RPMI7951 (cell line): ENCODE data around the gene AIF1. TPM values are rescaled to one million over a fixed set of nuclear protein-coding genes. Genes with fewer than 3 reads are reported as not detected.
A peak's percentile ranks its signal among the peaks of the same experiment; 100 is the strongest.
"Not testable (repeated sequence)": the region's sequence is repeated elsewhere in the genome, so short reads cannot be mapped to it uniquely, and the experiment has no call there.

Experiments
- DNase-seq: peaks from one replicate; pipeline ENCODE4 v3.0.0-alpha.2; 2012; ENCODE audit warnings: low read depth
- total RNA-seq: library from RNA; depleted of rRNA; stranded (reverse); fragments of >200 nt; shearing (Covaris generic); gene quantifications from 2 replicates; pipeline ENCODE4 v1.2.3, GENCODE V29; 2014

Gene AIF1
- total RNA-seq, 1 experiment from 2014 or later, result not detected

GRCh38 chr6:31580807-31581433, 34.1 kb upstream of the AIF1 start:
- DNase-seq, result peak; percentile 78

GRCh38 chr6:31581434-31582229, 33.4 kb upstream of the AIF1 start:
- no peak for DNase-seq

GRCh38 chr6:31582230-31582643, 32.8 kb upstream of the AIF1 start, which contains the start of gene LTB:
LTB (minus strand) TSS chr6:31582424; CDS start chr6:31582417, 7 bp downstream.
- DNase-seq, result no peak

GRCh38 chr6:31585491-31585890, 29.5 kb upstream of the AIF1 start:
- no peak for DNase-seq

- DNase-seq, result no peak
These were observed 29.0 kb upstream of the AIF1 start, which contains the start of gene LST1 for GRCh38 chr6:31586008-31586407. LST1 (plus strand) TSS chr6:31586277; CDS start chr6:31587300, 1,023 bp downstream.

- no peak for DNase-seq
These were observed 28.3 kb upstream of the AIF1 start for GRCh38 chr6:31586599-31587281.

GRCh38 chr6:31587791-31588777, 26.9 kb upstream of the AIF1 start:
- DNase-seq, result no peak

- peak; percentile 30 for DNase-seq
These were observed 26.0 kb upstream of the AIF1 start for GRCh38 chr6:31588871-31589650.

- not testable (repeated sequence) for DNase-seq
These were observed 24.3 kb upstream of the AIF1 start for GRCh38 chr6:31590691-31591090.

- no peak for DNase-seq
These were observed 22.6 kb upstream of the AIF1 start for GRCh38 chr6:31592396-31592771.

GRCh38 chr6:31597006-31597405, 18.0 kb upstream of the AIF1 start:
- DNase-seq, result peak; percentile 56

- no peak for DNase-seq
These were observed 7.7 kb upstream of the AIF1 start for GRCh38 chr6:31607317-31607716.

- no peak for DNase-seq
These were observed 5.3 kb upstream of the AIF1 start for GRCh38 chr6:31609519-31610406.

GRCh38 chr6:31610968-31611367, 4.1 kb upstream of the AIF1 start:
- DNase-seq, result no peak

GRCh38 chr6:31614075-31614619, 887 bp upstream of the AIF1 start:
- DNase-seq, result no peak

- no peak for DNase-seq
These were observed 714 bp downstream of the AIF1 start for GRCh38 chr6:31615748-31616147.

- no peak for DNase-seq
These were observed 2.0 kb downstream of the AIF1 start for GRCh38 chr6:31617010-31617409.

- DNase-seq, result peak; percentile 99
These were observed 5.0 kb downstream of the AIF1 start for GRCh38 chr6:31619805-31620585.
